GM23248 (cell line): Measurements from ENCODE around the gene ITFG1.

ENCODE experiments used
- EZH2 ChIP-seq: fragments of 200-600 bp; sonication (generic); IDR thresholded peaks from 2 replicates; pipeline ENCODE4 v1.6.1; 2018; ENCODE audit warnings: antibody characterized with exemption, mild to moderate bottlenecking; ENCODE audit not compliant: insufficient read depth, poor library complexity, severe bottlenecking
- EZH2phosphoT487 ChIP-seq: fragments of 200-600 bp; sonication (generic); IDR thresholded peaks from 2 replicates; pipeline ENCODE4 v1.6.1; 2018; ENCODE audit warnings: antibody characterized with exemption, moderate library complexity, mild to moderate bottlenecking, low read depth; ENCODE audit not compliant: insufficient read depth

DNA sequence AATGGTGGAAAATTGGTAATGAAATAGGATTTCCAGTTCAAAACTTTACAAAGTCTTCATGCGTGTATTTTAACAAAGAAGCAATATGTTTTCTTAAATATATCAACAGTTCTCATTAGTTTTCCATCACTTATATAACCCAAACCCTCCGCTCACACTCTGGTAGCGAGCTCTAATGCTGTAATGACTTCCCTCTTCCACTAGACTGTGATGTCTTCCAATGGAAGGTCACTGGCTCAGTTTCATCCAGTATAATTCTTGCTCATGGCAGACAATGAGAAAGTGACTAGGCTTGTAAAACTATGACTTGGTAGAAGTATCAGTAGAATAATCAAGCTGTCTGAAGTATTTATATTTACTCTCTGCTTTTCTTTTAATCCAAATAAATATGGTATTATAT is 349.9 kb downstream of the ITFG1 start:
- TF ChIP-seq EZH2 = no peak
- TF ChIP-seq EZH2phosphoT487 = no peak
